PC-9 (cell line): Measurements from ENCODE around the gene MDFIC.

ENCODE experiments used
- CTCF ChIP-seq: fragments of 200-600 bp; sonication (generic); conservative IDR thresholded peaks from 2 replicates; pipeline ENCODE4 v1.6.1; 2017; ENCODE audit warnings: mixed run types, antibody characterized with exemption, mild to moderate bottlenecking, moderate library complexity
- EZH2 ChIP-seq: fragments of 200-600 bp; sonication (generic); IDR thresholded peaks from 2 replicates; pipeline ENCODE4 v1.8.0; 2017; ENCODE audit warnings: antibody characterized with exemption, low read depth

- TF ChIP-seq EZH2 (no peak), CTCF (no peak)
Measured at GRCh38 chr7:114972567-114972966, 50.7 kb downstream of the MDFIC start.
